Ovary (tissue), 9 donors: ENCODE results near the gene COMTD1. TPM values are rescaled to one million over a fixed set of nuclear protein-coding genes. Genes with fewer than 3 reads are reported as not detected.

Experiments
- DNase-seq, 5 donors: peaks; one replicate each; pipeline ENCODE4 v3.0.0-alpha.2; 2019 to 2020
- H3K27ac ChIP-seq, 2 donors: fragments of 200-600 bp; one replicate each; pipeline versions ENCODE4 v1.5.1 to v1.8.0; 2019 to 2022
- H3K27me3 ChIP-seq: fragments of 200-600 bp; one replicate; pipeline ENCODE4 v1.8.0; 2022
- H3K36me3 ChIP-seq: fragments of 200-600 bp; sonication (generic); one replicate; pipeline ENCODE4 v1.5.1; 2019
- H3K4me1 ChIP-seq: one replicate; pipeline ENCODE4 v1.8.1; 2013; ENCODE audit warnings: mild to moderate bottlenecking, moderate library complexity; ENCODE audit not compliant: insufficient read depth
- H3K4me3 ChIP-seq: fragments of 200-600 bp; sonication (generic); one replicate; pipeline ENCODE4 v1.5.1; 2017
- H3K9me3 ChIP-seq, 2 donors: fragments of 200-600 bp in 1 of 2; sonication (generic) in 1 of 2; one replicate each; pipeline versions ENCODE4 v1.5.1 to v1.8.1; 2013 to 2019; ENCODE audit warnings: mild to moderate bottlenecking in 1 of 2, moderate library complexity in 1 of 2
- EP300 ChIP-seq: sonication (generic); formaldehyde crosslinking; IDR thresholded peaks from one replicate; pipeline ENCODE4 v1.6.1; 2017; ENCODE audit warnings: antibody characterized with exemption
- POLR2A ChIP-seq: fragments of 450-650 bp; IDR thresholded peaks from one replicate; pipeline ENCODE4 v1.6.1; 2017; ENCODE audit warnings: antibody characterized with exemption, mild to moderate bottlenecking, moderate library complexity
- WGBS, 3 donors: extraction: QIAGEN DNeasy Blood & Tissue Kit in 1 of 3; methylation state at CpG; one replicate each; pipeline versions ENCODE4 v1.1.5 to v1.1.7; 2013 to 2017; 5-methylcytosine and 5-hydroxymethylcytosine counted together
- intact Hi-C, 4 donors: fragments of 100-400 bp; cut with DNase I; formaldehyde crosslinking; loops; one replicate each; pipeline versions ENCODE4 v1.11.0 to v1.15.1; 2022 to 2023
- polyA plus RNA-seq, 2 donors: library from polyadenylated mRNA; stranded (reverse); fragments of 200-250 nt in 1 of 2; fragments of 350-450 nt in 1 of 2; fragmentation: Illumina TruSeq in 1 of 2; extraction: RNeasy Lipid Tissue Mini Kit (QIAGEN cat#74804) in 1 of 2; gene quantifications; one replicate each; pipeline ENCODE4 v1.2.3, GENCODE V29; 2013 to 2014
- total RNA-seq, 7 donors: library from RNA; depleted of rRNA in 2 of 7; stranded (reverse); fragments of >200 nt in 2 of 7; fragmentation: NEBNext Ultra II Directional in 3 of 7; extraction: Animal tissue kit (Norgen Biotek cat#: 25700) in 3 of 7; gene quantifications; one replicate each; pipeline versions ENCODE4 v1.1.0 to v1.2.4, GENCODE V29; 2016 to 2023
- TF ChIP-seq, protein P1 (sequence below), 3 donors: fragments of 450-650 bp in 2 of 3; fragments of 200-600 bp in 1 of 3; IDR thresholded peaks; one replicate each; pipeline versions ENCODE4 v1.5.1 to v1.8.0; 2016 to 2022; ENCODE audit warnings: antibody characterized with exemption in 3 of 3, mild to moderate bottlenecking in 1 of 3
- donor health status: DM: no; HTN: no; CAD: no; lungs with moderate emphysema.
- donor health status: DM: no; HTN: no; CAD: no.
- donor health status: Bipolar disorder and iron deficiency.
- donor health status: DM: yes; HTN: yes; CAD: no.
- donor health status: DM: no; HTN: no; CAD: no.
- donor health status: DM: yes; HTN: yes; CAD: no.

The COMTD1 gene
- total and polyA plus RNA-seq, 9 donors: 14.2 to 37.3 (median 18.2) TPM; not detected in 1

DNA sequence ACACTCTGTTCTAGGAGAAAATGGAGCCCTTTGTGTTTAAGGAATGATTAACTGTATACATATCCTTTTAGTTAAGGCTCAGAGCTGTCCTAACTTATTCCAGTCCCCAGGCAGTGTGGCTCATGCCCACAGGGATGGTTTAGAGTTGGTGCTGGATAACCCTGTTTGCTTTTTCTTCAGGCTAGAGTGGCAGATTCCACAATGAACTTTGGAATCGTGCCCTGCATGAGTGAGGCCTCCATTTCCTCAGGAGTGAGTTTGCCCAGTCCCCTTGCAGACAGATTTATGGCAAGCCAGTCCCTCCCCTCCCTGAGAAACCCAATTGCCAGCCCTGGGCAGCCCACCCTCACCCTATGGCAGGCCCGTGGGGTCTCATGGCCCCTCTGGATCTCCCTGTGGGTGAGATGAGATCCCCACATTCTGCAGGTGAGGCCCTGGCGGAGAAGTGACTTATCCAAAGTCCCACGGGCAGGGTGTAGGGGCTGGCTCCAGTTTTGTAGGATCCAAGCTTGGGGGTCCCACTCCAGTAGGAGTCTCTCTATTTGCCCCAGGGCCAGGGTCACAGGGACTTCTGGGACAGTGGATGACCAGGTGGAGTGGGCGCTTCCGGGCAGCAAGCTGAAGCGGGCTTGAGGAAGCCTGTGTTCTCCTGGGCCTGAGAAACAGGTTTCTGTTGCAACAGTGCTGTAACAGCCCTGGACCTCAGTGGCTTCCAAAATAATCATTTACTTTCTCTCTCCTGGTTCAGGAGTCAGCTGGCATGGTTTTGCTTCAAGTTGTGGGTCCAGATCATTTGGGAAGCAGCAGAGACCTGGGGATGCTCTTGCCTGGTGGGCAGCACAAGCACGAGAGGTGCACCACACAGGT, 9.0 kb upstream of the COMTD1 start:
- Histone ChIP-seq H3K4me1 (no peaks in the 10 kb centered on the region), H3K27ac (no peak overlapping the region), H3K27me3 (no peaks in the 10 kb centered on the region), H3K36me3 (no peaks in the 10 kb centered on the region), H3K4me3 (no peak overlapping the region), H3K9me3 (no peaks in the 10 kb centered on the region)
- WGBS, 3 donors: 70 to 85% (median 83%) methylated on average over 8 of the region's 8 CpGs
- intact Hi-C loops: loop anchor here in 1 of 4 donors (10.0 kb wide), 1 partner anchor 510 kb away; no protein-coding TSS in a partner anchor
- DNase-seq: no peak
- no peak for TF ChIP-seq POLR2A
- no peak for TF ChIP-seq EP300
- TF ChIP-seq, protein P1, sequence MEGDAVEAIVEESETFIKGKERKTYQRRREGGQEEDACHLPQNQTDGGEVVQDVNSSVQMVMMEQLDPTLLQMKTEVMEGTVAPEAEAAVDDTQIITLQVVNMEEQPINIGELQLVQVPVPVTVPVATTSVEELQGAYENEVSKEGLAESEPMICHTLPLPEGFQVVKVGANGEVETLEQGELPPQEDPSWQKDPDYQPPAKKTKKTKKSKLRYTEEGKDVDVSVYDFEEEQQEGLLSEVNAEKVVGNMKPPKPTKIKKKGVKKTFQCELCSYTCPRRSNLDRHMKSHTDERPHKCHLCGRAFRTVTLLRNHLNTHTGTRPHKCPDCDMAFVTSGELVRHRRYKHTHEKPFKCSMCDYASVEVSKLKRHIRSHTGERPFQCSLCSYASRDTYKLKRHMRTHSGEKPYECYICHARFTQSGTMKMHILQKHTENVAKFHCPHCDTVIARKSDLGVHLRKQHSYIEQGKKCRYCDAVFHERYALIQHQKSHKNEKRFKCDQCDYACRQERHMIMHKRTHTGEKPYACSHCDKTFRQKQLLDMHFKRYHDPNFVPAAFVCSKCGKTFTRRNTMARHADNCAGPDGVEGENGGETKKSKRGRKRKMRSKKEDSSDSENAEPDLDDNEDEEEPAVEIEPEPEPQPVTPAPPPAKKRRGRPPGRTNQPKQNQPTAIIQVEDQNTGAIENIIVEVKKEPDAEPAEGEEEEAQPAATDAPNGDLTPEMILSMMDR (IDR thresholded peaks at IDR 0.05): no peak

DNA sequence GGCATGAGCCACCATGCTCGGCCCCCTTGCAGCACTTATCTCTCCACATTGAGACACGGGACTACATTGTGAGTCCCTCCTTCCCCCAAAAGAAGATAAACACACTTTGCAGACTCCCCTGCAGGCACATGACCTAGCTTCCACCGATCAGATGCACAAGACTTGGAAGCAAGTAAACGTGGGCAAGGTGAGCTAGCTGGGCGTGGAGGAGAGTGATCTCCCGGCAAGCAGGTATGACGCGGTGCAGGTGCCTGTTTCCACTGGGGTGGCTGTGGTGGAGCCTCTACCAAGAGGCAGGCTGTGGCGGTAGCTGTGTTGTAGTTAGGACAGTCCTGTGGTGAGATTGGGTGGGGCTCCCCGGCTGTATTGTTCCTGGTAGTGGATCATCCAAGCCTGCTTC, 7.7 kb upstream of the COMTD1 start:
- H3K4me1 ChIP-seq: no peaks in the 10 kb centered on the region
- TF ChIP-seq POLR2A: no peak
- TF ChIP-seq EP300: no peak
- TF ChIP-seq, protein P1 (IDR thresholded peaks at IDR 0.05): no peak
- H3K27me3 ChIP-seq: no peaks in the 10 kb centered on the region
- 81 to 84% (median 83%) methylated on average over 10 of the region's 10 CpGs for WGBS, 3 donors
- intact Hi-C loops: loop anchor here in 1 of 4 donors (10.0 kb wide), 1 partner anchor 509 kb away; no protein-coding TSS in a partner anchor
- no peaks in the 10 kb centered on the region for H3K36me3 ChIP-seq
- no peak overlapping the region for H3K4me3 ChIP-seq
- no peaks in the 10 kb centered on the region for H3K9me3 ChIP-seq
- H3K27ac ChIP-seq: no peak overlapping the region
- DNase-seq: no peak

DNA sequence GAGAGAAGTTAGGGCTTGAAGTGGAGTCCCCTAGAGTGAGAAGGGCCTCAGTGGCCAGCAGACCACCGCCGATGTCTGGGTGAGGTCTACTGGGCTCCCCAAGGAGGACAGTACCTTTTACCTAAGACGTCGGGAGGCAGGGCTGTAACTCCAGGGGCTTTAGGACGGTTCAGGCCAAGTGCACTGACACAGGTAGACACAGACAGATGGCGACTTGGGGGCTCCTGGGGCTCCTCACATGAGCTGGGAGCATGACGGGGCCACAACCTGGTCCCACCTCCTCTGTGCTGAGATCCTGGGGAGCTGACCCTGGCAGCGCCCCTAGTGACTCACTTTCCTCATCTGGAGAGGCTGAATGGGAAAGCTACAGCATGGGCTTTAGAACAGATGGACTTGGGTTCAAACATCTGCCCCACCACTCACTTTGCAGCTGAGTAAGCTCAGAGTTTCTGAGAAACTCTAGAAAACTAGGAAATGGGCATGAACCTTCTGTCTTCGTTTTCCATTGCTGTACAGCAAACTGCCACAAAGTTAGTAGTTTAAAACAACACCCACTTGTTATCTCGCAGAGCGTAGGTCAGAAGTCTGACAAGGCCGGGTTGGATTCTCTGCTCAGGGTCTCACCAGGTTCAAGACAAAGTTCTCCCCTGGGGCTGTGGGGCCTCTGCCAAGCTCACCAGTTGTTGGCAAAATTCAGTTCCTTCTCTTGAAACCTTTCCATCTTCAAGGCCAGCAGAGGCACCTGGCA, 4.7 kb upstream of the COMTD1 start:
- H3K36me3 ChIP-seq: no peaks in the 10 kb centered on the region
- H3K4me1 ChIP-seq: no peaks in the 10 kb centered on the region
- WGBS, 3 donors: 87 to 91% (median 89%) methylated on average over 12 of the region's 12 CpGs
- H3K9me3 ChIP-seq: no peaks in the 10 kb centered on the region
- no peak for DNase-seq
- no peak for TF ChIP-seq POLR2A
- intact Hi-C loops: loop anchor here in 1 of 4 donors (10.0 kb wide), 1 partner anchor 506 kb away; no protein-coding TSS in a partner anchor
- no peaks in the 10 kb centered on the region for H3K27me3 ChIP-seq
- H3K27ac ChIP-seq: no peak overlapping the region
- H3K4me3 ChIP-seq: no peak overlapping the region

DNA sequence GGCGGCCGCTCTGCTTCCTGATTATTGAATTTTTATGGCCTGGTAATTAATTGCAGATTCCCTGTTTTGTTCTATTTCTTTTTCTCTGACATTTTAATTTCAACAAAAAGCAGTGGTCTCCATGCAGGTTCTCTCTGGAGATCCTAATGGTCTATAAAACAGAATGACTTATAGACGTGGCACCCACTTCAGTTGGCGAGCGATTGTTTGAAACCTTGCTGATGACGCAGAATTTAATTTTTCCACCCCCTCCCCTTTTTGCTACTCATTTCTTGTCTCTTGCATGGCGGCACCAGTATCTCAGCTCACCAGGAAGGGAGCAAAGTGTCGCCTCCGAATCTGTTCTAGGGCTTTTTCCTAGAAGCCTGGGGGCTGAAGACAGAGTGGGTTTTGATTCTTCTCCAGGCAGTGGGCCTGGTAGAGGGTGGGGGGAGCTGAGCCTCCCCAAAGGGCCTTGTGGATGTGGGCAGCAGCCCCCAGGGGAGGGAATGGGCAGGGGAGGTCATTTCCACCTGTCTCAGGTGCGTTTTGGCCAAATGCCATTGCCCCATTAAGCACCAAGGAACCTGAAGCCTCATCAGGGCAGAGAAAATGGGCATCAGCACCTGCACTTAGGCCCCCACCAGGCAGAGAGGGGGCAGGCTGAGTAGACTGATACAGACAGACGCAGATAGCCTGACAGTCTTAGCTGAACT, 3.5 kb upstream of the COMTD1 start:
- intact Hi-C loops: loop anchor here (5.0 to 10.0 kb wide), 5 partner anchors 54 to 997 kb away; partner anchors contain the start of gene SAMD8 (in 1 of the 4)
- Histone ChIP-seq H3K4me3 (no peak overlapping the region), H3K4me1 (no peaks in the 10 kb centered on the region), H3K36me3 (no peaks in the 10 kb centered on the region), H3K27ac (no peak overlapping the region), H3K27me3 (no peaks in the 10 kb centered on the region), H3K9me3 (no peaks in the 10 kb centered on the region)
- WGBS, 3 donors: 81 to 89% (median 82%) methylated on average over 11 of the region's 11 CpGs
- TF ChIP-seq, protein P1 (IDR thresholded peaks at IDR 0.05): no peak
- TF ChIP-seq EP300: no peak
- TF ChIP-seq POLR2A: no peak
- no peak for DNase-seq
